ENCODE measurements around the gene LRRC3.

LRRC3 gene

DNA sequence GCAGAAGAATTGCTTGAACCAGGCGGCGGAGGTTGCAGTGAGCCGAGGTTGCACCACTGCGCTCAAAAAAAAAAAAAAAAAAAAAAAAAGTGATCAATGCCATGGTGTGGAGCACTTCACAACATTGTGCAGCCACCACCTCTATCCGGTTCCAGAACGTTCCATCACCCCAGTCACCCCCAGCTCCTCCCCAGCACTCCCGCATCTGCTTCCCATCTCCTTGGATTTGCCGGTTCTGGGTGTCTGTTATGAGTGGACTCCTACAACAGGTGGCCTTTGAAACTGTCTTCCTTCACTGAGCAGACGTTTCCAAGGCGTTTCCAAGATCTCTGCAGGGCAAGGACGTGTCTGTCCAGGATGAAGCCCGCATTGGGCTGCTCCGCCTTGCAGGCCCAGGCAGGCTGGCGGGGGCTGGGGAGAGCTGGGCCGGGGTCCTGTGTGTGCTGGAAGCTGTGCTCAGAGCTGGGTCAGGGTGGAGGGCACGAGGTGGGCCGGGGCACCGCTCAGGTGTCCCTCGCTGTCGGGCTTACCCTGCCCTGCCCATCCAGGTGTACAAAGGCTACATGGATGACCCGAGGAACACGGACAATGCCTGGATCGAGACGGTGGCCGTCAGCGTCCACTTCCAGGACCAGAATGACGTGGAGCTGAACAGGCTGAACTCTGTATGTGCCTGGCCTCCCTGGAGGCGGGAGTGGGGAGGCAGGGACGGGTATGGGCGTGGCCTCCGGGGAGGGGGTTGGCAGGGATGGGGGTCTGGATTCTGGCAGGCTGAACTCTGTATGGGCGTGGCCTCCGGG, 14.9 kb upstream of the LRRC3 start:
- DNase-seq, result no peak

DNA sequence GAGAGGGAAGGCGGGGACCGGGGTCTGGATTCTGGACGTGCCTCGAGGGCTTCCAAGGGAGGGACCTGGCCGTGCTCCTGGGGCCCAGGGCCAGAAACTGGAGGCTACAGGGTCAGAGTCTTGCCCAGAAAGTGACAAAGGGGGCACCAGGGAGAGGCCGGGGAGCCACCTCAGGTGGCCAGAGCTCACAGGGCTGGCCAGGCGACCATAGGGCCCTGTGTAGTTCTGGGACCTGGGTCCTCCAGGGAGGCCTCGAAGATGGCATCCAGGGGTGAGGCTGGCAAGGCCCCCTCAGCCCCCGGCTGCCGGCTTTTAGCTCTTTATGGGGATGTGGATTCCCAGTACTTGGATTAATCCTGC, 14.3 kb upstream of the LRRC3 start:
- DNase-seq, result no peak

DNA sequence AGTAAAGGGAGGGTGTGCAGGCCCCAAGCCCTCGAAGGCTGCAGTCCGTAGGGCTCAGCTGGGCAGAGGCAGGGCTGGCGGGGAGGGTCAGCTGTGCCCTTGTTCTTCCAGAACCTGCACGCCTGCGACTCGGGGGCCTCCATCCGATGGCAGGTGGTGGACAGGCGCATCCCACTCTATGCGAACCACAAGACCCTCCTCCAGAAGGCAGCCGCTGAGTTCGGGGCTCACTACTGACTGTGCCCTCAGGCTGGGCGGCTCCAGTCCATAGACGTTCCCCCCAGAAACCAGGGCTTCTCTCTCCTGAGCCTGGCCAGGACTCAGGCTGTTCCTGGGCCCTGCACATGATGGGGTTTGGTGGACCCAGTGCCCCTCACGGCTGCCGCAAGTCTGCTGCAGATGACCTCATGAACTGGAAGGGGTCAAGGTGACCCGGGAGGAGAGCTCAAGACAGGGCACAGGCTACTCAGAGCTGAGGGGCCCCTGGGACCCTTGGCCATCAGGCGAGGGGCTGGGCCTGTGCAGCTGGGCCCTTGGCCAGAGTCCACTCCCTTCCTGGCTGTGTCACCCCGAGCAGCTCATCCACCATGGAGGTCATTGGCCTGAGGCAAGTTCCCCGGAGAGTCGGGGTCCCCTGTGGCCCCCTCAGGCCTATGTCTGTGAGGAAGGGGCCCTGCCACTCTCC, 13.6 kb upstream of the LRRC3 start:
- DNase-seq, result no peak

DNA sequence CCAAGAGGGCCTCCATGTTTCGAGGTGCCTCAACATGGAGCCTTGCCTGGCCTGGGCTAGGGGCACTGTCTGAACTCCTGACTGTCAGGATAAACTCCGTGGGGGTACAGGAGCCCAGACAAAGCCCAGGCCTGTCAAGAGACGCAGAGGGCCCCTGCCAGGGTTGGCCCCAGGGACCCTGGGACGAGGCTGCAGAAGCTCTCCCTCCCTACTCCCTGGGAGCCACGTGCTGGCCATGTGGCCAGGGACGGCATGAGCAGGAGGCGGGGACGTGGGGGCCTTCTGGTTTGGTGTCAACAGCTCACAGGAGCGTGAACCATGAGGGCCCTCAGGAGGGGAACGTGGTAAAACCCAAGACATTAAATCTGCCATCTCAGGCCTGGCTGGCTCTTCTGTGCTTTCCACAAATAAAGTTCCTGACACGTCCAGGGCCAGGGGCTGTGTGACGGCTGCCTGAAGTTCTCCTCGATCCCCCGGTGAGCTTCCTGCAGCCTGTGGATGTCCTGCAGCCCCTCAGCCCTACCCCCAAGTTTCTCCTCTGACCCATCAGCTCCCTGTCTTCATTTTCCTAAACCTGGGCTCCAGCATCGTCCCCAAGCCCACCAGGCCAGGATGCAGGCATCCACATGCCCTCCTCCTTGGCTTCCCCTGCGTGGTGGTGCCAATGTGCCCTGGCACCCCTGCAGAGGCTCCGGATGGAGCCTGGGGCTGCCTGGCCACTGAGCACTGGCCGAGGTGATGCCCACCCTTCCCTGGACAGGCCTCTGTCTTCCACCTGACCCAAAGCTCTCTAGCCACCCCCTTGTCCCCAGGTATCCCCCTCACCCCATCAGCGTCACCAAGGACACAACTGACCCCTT, 12.8 kb upstream of the LRRC3 start:
- no peak for DNase-seq

DNA sequence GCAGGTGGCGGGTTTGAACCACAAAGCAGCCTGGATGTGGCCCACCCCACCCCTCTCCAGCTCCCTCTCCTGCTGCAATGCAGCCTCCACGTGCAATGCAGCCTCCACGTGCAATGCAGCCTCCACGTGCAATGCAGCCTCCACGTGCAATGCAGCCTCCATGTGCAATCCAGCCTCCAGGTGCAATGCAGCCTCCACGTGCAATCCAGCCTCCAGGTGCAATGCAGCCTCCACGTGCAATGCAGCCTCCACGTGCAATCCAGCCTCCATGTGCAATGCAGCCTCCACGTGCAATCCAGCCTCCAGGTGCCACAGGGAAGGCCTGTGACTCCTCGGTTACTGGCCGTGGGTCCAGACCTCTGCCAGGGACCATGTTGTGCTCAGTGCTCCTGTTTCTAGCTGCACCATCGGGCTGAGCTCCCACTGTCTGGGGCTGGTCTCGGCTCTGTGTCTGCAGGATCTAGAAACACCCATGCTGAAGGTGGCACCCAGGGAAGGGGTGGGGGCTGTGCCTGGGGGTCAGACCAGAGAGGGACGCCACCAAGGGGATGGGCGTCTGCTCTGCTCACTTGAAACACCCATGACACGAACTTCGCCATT, 11.9 kb upstream of the LRRC3 start:
- no peak for DNase-seq

DNA sequence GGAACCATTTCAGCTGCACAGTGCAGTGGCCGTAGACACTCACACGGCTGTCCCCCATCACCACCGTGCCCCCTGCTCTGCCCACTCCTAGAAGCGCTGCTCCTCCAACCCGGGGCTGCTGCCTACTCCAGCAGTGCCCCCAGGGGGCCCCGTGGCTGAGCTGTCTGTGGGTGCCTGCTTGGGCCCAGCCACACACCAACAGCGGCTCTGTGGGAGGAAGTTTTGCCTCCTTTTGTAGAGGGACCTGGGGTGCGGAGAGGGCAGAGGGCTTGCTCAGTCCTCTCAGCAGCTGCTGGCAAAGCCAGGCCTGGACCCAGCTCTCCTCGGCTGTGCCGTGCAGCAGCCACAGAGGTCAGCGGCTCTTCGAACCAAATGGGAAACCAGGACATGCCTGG, 11.4 kb upstream of the LRRC3 start:
- no peak for DNase-seq

DNA sequence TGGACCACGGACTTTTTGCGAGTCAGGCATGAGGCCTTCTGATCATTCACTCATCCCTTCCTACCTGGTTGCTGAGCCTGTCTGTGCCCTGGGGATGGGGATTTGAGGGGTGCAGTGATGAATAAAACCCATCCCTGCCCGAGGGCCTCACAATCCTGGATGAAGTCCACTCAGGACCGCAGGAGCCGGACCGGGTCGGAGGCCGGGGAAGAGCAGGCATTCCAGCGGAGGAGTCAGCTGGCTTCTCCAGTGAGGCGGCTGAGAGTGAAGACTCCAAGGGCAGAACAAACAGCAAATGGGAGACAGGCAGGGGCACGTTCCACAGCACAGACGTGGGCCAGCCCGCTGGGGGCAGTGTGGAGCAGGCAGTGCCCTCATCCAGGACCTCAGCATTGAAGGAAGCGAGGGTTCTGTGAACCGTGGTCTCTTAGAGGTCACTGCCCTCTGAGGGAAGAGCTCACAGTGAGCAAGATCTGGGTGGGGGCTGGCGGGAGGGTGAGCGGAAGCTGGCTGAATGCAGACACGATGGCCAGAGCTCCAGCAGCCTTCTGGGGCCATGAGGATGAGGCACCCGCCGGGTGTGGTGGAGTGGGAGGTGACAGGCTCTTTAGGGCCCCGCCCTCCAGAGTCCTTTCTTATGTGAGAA, 10.9 kb upstream of the LRRC3 start:
- no peak for DNase-seq

DNA sequence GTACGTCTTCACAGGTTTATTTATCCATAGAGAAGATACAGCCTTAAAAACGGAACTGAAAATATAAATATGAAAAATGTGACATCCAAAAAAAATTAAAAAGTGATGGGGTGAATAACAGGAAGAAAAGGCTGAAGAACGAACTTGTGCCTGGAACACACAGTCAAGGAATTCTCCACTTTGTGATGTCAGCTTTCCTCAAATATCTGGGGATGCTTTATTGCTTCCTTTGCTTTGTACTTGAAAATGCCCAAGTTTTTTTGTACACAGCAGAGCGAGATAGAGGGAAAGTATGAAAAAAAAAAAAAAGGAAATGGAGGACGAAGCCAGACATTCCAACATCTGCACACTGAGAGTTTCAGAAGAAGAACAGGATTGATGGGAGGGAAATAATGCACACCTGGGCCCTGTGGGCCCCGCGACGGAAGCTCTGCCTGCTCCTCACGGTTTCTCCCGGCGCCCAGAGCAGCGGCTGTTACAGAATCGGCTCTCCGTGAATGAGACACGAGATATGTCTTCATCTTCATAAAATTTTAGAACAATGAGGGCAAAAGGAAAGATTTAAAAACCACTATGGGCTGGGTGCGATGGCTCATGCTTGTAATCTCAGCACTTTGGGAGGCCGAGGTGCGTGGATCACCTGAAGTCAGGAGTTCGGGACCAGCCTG, 10.0 kb upstream of the LRRC3 start:
- DNase-seq, result no peak

DNA sequence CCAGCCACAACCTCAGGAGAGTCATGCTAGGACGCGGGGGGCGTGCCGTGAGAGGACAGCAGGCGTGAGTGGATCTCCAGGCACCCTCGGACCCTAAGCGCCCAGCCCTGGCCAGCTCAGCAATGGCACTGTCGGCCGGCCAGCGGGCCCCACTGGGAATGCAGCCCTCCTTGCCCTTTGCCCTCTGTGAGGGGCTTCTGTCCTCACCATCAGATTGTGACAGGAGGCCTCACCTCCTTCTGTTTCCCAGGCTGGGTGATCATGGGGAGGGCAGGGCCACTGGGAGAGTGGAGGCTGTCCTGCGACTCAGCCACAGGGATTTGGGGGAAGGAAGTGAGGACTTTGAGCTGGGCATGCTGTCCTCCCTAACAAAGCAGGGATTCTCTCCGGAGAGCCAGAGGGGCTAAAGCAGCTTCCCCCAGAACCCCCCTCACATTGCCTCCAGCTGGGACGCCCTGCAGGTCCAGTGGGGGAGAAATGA, 6.6 kb upstream of the LRRC3 start:
- no peak for DNase-seq

DNA sequence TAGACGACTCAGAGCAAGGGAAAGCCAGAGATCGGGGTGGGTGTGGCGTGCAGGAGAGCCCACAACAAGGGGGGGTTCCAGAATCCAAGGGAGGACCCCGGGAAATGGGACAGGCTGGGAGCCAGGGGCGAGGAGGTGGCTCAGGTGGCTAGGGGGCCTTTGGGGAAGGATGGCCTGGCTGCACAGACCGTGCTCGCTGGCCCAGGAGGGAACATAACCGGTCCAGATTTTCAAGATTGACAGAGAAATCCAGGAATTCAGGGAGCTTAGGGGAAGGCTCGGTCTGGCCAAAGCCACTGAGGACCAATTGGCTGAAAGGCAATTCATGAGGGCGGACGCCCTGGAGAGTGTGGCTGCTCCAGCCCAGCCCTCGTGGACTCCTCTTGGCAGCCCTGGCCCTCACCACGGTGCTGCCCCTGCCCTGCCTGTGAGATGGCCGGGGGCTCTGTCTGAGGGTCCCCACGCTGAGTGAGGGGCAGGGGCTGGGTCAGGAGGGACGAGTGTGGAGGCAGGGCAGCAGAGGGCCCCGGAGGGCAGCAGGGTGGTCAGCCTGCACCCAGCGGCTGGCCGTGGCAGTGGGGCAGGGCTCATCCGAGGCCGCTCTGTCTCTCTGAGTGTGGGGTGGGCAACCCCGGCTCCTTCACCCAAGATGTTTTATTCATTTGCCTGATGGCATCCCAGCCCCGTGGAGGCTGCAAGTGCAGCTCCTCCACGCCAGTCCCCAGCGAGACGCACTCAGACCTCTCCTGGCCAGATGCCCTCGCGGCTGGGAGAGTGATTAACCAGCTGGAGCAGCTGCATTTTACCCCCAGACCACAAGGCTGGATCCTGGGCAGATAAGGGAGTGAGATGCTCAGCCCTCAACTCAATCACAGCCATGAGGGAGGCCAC, 5.6 kb upstream of the LRRC3 start:
- no peak for DNase-seq

DNA sequence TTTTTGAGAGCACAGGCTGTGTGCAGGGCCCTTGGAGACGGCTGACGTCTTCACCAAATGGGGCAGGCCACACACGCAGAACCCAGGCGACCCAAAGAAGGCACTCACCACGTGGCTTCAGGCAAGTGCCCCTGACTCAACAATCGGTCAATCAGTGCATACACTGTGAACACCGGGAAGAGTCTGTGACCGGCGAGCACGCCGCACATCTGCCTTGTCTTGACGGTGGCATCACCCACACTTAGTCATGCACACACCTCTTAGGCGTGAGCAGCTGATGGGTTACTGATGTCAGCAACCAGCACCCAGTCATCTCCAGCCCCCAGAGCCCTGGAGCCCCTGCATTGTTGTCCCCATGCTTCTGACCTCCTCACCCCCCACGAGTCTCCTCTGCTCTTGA, 4.9 kb upstream of the LRRC3 start:
- no peak for DNase-seq

DNA sequence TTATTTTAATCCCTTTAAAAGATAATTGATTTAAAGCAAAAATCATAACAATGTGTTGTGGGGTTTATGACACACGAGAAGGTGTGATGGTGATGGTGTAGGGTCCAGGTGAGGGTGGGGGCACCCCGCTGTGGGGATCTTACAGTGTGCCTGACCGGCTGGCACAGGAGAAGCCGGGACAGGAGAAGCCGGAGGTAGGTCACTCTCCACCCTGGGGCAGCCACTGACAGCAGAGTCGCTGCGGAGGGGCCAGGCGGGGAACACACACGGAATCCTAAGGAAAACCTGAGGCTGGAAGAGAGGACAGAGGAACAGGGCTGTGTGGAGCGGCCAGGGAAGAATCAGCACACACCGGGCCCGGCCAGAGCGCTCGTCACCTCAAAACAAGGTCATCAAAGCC, 4.3 kb upstream of the LRRC3 start:
- no peak for DNase-seq

DNA sequence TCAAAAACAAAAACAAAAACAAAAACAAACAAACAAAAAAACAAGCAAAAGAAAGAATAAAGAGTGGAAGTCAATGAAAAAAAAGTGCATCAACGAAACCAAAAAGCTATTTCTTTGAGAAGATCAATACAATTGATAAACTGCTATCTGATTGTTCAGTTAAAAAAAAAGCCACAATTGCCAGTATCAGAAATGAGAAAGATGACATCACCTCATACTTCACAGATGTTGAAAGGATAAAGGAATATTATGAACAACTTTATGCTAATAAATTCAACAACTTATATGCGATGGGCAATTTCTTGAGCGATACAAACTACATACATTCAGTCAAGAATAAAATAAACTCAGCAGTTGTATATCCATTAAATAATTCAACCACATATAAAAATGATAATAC, 2.2 kb upstream of the LRRC3 start:
- no peak for DNase-seq

DNA sequence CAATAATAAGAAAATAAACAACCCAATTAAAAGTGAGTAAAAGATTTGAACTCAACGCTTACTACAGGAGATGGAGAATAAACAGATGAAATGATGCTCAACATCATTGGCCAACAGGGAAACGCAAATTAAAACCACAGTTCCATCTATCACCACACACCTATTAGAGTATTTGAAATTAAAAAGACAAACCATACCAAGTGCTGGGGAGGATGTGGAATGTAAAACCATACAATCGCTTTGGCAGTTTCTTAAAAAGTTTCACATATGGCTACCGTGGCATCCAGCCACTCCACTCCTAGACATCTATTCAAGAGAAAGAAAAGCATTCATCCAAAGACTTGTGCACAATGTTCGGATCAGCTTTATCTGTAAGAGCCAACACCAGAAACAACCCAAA, 1.3 kb upstream of the LRRC3 start:
- DNase-seq, result no peak

DNA sequence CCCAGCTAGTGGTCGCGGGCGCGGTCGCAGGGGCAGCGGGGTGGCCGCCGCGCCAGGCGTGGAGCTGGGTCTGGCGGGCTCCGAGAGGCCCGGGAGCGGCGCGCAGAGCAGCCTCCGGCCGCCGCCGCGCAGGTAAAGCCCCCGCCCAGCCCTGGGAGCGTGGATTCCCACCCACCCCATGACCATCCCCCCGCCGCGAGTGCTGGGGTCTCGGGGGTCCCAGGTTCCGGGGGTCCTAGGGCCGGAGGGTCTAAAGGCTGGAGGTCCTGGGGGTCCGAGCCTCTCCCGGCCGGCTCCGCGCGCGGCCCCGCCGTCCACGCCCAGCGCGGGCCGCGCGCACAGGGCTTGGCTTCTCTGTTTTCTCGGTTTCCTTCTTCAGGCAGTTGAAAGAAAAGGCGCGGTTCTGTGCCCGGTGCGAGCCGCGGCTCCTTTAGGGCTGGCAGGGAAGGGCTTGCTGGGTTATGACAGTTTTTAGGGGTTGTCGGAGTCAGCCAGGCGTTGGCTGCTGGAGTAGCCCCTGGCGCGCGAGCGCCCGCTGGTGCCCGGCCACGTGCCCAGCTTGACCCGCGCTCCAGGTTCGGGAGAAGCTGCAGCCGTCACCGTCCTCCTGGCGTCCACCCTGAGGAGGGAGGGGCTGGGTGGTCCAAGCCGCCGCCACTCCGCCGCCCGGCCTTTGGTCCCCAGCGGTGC, 359 bp downstream of the LRRC3 start:
- no peak for DNase-seq

DNA sequence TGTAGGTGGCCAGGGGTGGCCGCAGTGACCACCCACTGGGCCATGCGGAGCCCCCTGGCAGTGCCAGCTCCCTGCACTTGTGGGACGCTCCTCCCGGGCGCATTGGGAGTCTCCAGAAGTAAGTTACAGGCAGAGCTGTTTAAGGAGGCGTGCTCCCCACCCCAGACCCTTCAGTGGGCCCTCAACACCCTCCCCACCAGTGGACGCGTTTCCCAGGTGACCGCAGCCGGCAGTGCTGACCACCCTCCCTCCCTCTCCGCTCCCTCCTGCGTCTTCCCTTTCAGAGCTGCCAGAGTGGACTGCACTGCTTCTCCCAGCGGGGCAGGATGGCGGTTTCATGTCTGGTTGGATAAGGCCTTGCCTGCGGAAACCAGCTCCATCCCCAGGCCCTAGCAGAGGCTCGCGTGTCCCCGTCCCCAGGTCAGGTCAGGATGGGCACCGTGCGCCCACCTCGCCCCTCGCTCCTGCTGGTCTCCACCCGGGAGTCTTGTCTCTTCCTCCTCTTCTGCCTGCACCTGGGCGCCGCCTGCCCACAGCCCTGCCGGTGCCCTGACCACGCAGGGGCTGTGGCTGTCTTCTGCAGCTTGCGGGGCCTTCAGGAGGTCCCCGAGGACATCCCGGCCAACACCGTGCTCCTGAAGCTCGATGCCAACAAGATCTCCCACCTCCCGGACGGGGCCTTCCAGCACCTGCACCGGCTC, 1.1 kb downstream of the LRRC3 start:
- DNase-seq, result no peak

DNA sequence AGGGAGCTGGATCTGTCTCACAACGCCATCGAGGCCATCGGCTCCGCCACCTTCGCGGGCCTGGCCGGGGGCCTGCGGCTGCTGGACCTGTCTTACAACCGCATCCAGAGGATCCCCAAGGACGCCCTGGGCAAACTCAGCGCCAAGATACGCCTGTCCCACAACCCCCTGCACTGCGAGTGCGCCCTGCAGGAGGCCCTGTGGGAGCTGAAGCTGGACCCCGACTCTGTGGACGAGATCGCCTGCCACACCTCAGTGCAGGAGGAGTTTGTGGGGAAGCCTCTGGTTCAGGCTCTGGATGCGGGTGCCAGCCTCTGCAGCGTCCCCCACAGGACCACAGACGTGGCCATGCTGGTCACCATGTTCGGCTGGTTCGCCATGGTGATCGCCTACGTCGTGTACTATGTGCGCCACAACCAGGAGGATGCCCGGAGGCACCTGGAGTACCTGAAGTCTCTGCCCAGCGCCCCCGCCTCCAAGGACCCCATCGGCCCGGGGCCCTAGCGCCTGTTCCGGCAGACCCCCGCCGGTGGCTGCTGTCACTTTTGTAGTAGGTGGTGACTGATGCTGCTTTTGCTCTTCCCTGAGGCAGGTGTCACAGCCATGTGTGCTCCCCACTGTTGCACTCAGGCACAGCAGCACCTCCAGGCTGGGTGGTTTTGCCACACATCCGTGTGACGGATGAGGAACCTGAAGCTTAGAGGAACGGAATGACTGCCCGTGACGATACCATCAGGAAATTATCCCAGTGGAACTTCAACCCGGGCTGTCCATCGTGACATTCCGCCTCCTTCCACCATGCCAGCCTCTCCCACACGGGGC, 1.8 kb downstream of the LRRC3 start:
- no peak for DNase-seq

DNA sequence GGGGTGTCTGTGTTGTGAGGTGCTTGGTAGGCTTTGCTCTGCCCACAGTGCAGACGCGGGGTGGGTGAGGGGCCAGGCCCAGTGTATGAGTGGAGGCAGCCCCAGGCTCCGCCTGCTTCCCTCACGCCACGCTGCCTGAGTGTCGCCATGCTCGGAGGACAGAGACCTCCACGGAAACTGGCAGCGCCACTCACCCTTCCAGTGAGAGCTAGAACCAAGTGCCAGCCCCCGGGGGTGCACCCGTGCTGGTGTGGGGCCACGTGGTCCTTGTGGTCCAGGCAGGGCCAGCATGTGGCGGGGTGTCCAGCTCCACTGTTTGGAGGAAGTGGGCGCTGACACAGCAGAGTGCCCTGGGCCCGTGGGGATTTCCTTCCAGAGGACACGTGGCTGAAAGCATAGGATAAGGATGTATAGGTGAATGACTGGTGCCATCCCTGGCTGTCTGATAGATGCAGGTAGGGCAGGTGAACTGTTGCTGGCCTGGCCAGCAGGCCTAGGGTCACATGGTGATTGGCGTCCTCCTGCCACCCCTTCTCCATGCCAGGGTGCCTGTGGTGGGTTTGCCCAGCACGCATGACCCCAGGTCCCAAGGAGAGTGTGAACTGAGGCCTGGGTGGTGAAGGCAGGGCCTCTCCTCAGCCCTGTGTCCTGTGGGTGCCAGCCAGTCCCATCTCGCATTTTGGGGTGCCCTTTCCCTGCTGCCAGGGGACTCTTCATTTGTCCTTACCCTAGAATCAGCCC, 3.8 kb downstream of the LRRC3 start:
- no peak for DNase-seq

Measured in NCI-H446 (cell line).